Measurements from ENCODE around the gene NATD1. TPM values are rescaled to one million over a fixed set of nuclear protein-coding genes. Genes with fewer than 3 reads are reported as not detected.
A peak's percentile ranks its signal among the peaks of the same experiment; 100 is the strongest.

Gene NATD1
- total and polyA plus RNA-seq, 9 of the 15 experiments (the other 6 are each of a cell fraction or from before 2014, with no cell fraction given): 0.24 to 5.4 (median 1.6) TPM

DNA sequence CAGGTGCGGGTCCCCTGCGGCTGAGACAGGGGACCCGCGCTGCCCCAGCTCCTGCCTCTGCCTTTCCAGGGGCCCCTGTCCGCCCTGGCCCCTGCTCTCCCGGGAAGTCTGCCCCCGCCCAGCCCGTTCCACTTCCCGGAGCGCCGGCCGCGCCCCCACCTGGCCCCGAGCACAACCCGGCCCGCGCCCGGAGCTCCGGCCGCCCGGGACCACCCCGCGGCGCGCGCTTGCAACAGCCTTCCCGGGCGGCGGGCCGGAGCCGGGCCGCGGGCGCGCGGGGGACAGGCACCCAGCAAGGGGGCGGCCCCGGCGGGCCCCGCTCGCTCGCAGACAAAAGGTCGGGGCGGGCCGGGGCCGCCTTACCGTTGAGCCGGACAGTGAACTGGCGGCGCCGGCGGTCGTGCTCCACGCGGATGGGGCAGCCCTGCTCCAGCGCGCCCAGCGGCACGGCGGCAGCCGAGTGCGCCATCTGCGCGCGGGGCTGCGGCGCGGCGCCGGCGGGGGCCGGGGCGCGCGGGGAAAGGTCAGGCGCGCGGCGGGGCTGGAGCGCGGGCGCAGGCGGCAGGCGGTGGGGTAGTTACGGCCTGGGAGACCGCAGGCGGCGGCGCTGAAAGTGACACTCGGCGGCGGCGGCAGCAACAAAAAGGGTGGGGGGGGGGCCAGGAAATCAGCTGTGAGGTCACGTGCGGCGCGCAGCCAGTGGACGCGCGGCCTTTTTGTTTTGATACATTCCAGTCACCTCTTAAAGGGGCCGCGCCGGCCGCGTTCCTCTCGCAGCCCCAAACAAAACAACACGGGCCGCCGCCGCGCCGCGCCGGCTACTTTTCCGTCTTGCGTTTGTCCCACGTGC lies at the start of gene NATD1 (continued):
- TF ChIP-seq SAP30 (IDR thresholded peaks at IDR 0.05; ENCODE audit: borderline replicate concordance, insufficient read depth, low read depth, low read length, poor library complexity, severe bottlenecking): no peak
- no peak for TF ChIP-seq ZEB2 (IDR thresholded peaks at IDR 0.05)
- peak in 1 of 2 experiments; percentile 59; a peak in 1 of 4 replicates for TF ChIP-seq SIN3A (IDR thresholded peaks at IDR 0.05; ENCODE audit: borderline replicate concordance in 2 of 2, control insufficient read depth in 1 of 2, low read depth in 2 of 2, low read length in 2 of 2)
- no peak for TF ChIP-seq SAFB2 (IDR thresholded peaks at IDR 0.05; ENCODE audit: borderline replicate concordance, low read depth, low read length, severe bottlenecking)
- no peak for TF ChIP-seq ZKSCAN3 (CRISPR knock-in tag; IDR thresholded peaks at IDR 0.05)
- no peak for TF ChIP-seq ZSCAN29 (IDR thresholded peaks at IDR 0.05)
- TF ChIP-seq OTX1 (CRISPR knock-in tag; IDR thresholded peaks at IDR 0.05): no peak
- TF ChIP-seq EP400 (IDR thresholded peaks at IDR 0.05): no peak
- peak; percentile 66 for TF ChIP-seq NFYB (IDR thresholded peaks at IDR 0.05; ENCODE audit: extremely low read depth, insufficient read length)
- TF ChIP-seq REST (IDR thresholded peaks at IDR 0.05; ENCODE audit: borderline replicate concordance): peak; percentile 68
- no peak for TF ChIP-seq REST (CRISPR knock-in tag; IDR thresholded peaks at IDR 0.05; ENCODE audit: low read depth)
- TF ChIP-seq CTBP1 (IDR thresholded peaks at IDR 0.05; ENCODE audit: borderline replicate concordance): peak; percentile 61
- no peak for TF ChIP-seq CHD4 (IDR thresholded peaks at IDR 0.05; ENCODE audit: insufficient read depth, insufficient replicate concordance, low read depth, low read length, poor library complexity, severe bottlenecking)
- no peak for TF ChIP-seq MXI1 (IDR thresholded peaks at IDR 0.05; ENCODE audit: low read depth, low read length)
- no peak for TF ChIP-seq LARP7 (IDR thresholded peaks at IDR 0.05)

Data from K562 (cell line).